ENCODE measurements around the gene PPOX. TPM values are rescaled to one million over a fixed set of nuclear protein-coding genes. Genes with fewer than 3 reads are reported as not detected.

PPOX gene
- total RNA-seq (2022; extraction: Qiagen RNA extraction) = 12.7 to 17.2 TPM (median 16.4 TPM) in 5 replicates

GRCh38 chr1:161165742-161166668, at the start of gene PPOX:
TSS of gene PPOX (plus strand) at chr1:161166426. CDS start at chr1:161166848, 422 bp downstream.

GRCh38 chr1:161117759-161118581, 48.3 kb upstream of the PPOX start, which contains the start of the genes NIT1 and PFDN2:
TSS of gene NIT1 (plus strand) at chr1:161118105. CDS start at chr1:161118177, 72 bp downstream.
TSS of gene PFDN2 (minus strand) at chr1:161118037. CDS start at chr1:161118026, 11 bp downstream.

GRCh38 chr1:161132410-161133219, 33.6 kb upstream of the PPOX start, which contains the start of gene DEDD:
TSS of gene DEDD (minus strand) at chr1:161132667. CDS start at chr1:161124462, 8,205 bp downstream.

GRCh38 chr1:161153682-161154337, 12.4 kb upstream of the PPOX start, which contains the start of gene UFC1:
TSS of gene UFC1 (plus strand) at chr1:161153978. CDS start at chr1:161153998, 20 bp downstream.

GRCh38 chr1:161159087-161159912, 6.9 kb upstream of the PPOX start, which contains the start of gene USP21:
TSS of gene USP21 (plus strand) at chr1:161159500. CDS start at chr1:161160641, 1,141 bp downstream.

GRCh38 chr1:161177112-161177935, 11.1 kb downstream of the PPOX start, which contains the start of gene B4GALT3:
TSS of gene B4GALT3 (minus strand) at chr1:161177507. CDS start at chr1:161176060, 1,447 bp downstream.

GRCh38 chr1:161198897-161199431, 32.7 kb downstream of the PPOX start, which contains the start of gene ADAMTS4:
TSS of gene ADAMTS4 (minus strand) at chr1:161199054. CDS start at chr1:161198627, 427 bp downstream.

GRCh38 chr1:161201836-161202712, 35.8 kb downstream of the PPOX start, which contains the start of gene NDUFS2:
TSS of gene NDUFS2 (plus strand) at chr1:161202367. CDS start at chr1:161202386, 19 bp downstream.

GRCh38 chr1:161215076-161215475, 48.9 kb downstream of the PPOX start, which contains the start of gene FCER1G:
TSS of gene FCER1G (plus strand) at chr1:161215295. CDS start at chr1:161215322, 27 bp downstream.

Other genes starting within 250 kb of the PPOX start
- gene ITLN2, start 211.6 kb upstream of the PPOX start, total RNA-seq (2022; extraction: Qiagen RNA extraction) = 0.78 to 1.2 TPM (median 0.96 TPM) in 5 replicates
- 47.1 to 81.0 TPM (median 59.6 TPM) in 5 replicates for gene F11R, start 145.3 kb upstream of the PPOX start, total RNA-seq (2022; extraction: Qiagen RNA extraction)
- 0.36 to 0.44 TPM (median 0.39 TPM) in 4 of 5 replicates, not detected in the other for gene TSTD1, start 127.5 kb upstream of the PPOX start, total RNA-seq (2022; extraction: Qiagen RNA extraction)
- gene USF1, start 120.4 kb upstream of the PPOX start, total RNA-seq (2022; extraction: Qiagen RNA extraction) = 44.3 to 53.3 TPM (median 48.2 TPM) in 5 replicates
- gene ARHGAP30, start 96.5 kb upstream of the PPOX start, total RNA-seq (2022; extraction: Qiagen RNA extraction) = 0.05 to 0.15 TPM (median 0.12 TPM) in 5 replicates
- gene NECTIN4, start 76.9 kb upstream of the PPOX start, total RNA-seq (2022; extraction: Qiagen RNA extraction) = 1.00 to 2.2 TPM (median 2.0 TPM) in 5 replicates
- gene KLHDC9, start 68.1 kb upstream of the PPOX start, total RNA-seq (2022; extraction: Qiagen RNA extraction) = 1.5 to 2.6 TPM (median 1.9 TPM) in 5 replicates
- gene PFDN2, start 48.4 kb upstream of the PPOX start, total RNA-seq (2022; extraction: Qiagen RNA extraction) = 97.4 to 109 TPM (median 107 TPM) in 5 replicates
- gene NIT1, start 48.3 kb upstream of the PPOX start, total RNA-seq (2022; extraction: Qiagen RNA extraction) = 29.9 to 32.4 TPM (median 30.9 TPM) in 5 replicates
- gene DEDD, start 33.8 kb upstream of the PPOX start, total RNA-seq (2022; extraction: Qiagen RNA extraction) = 30.0 to 33.7 TPM (median 30.7 TPM) in 5 replicates
- 85.4 to 123 TPM (median 86.5 TPM) in 5 replicates for gene UFC1, start 12.4 kb upstream of the PPOX start, total RNA-seq (2022; extraction: Qiagen RNA extraction)
- 19.7 to 23.1 TPM (median 21.3 TPM) in 5 replicates for gene USP21, start 6.9 kb upstream of the PPOX start, total RNA-seq (2022; extraction: Qiagen RNA extraction)
- gene B4GALT3, start 11.1 kb downstream of the PPOX start, total RNA-seq (2022; extraction: Qiagen RNA extraction) = 22.6 to 25.6 TPM (median 24.1 TPM) in 5 replicates
- 0.02 to 0.18 TPM in 2 of 5 replicates, not detected in the others for gene ADAMTS4, start 32.6 kb downstream of the PPOX start, total RNA-seq (2022; extraction: Qiagen RNA extraction)
- gene NDUFS2, start 35.9 kb downstream of the PPOX start, total RNA-seq (2022; extraction: Qiagen RNA extraction) = 77.6 to 110 TPM (median 81.3 TPM) in 5 replicates
- 0.22 to 0.43 TPM (median 0.28 TPM) in 3 of 5 replicates, not detected in the others for gene FCER1G, start 48.9 kb downstream of the PPOX start, total RNA-seq (2022; extraction: Qiagen RNA extraction)
- 1.2 to 2.3 TPM in 2 of 5 replicates, not detected in the others for gene APOA2, start 57.2 kb downstream of the PPOX start, total RNA-seq (2022; extraction: Qiagen RNA extraction)
- gene TOMM40L, start 59.6 kb downstream of the PPOX start, total RNA-seq (2022; extraction: Qiagen RNA extraction) = 10.6 to 13.0 TPM (median 11.1 TPM) in 5 replicates
- not detected in 5 replicates for gene NR1I3, start 71.8 kb downstream of the PPOX start, total RNA-seq (2022; extraction: Qiagen RNA extraction)
- gene PCP4L1, start 92.3 kb downstream of the PPOX start, total RNA-seq (2022; extraction: Qiagen RNA extraction) = 0.09 to 0.17 TPM (median 0.12 TPM) in 4 of 5 replicates, not detected in the other
- 0.13 to 0.27 TPM (median 0.21 TPM) in 4 of 5 replicates, not detected in the other for gene MPZ, start 143.5 kb downstream of the PPOX start, total RNA-seq (2022; extraction: Qiagen RNA extraction)
- 244 to 267 TPM (median 250 TPM) in 5 replicates for gene SDHC, start 148.0 kb downstream of the PPOX start, total RNA-seq (2022; extraction: Qiagen RNA extraction)
- gene CFAP126, start 201.4 kb downstream of the PPOX start, total RNA-seq (2022; extraction: Qiagen RNA extraction) = 0.14 to 0.25 TPM (median 0.22 TPM) in 3 of 5 replicates, not detected in the others

Data from A549 treated with Hydrocortisone at 1 μM for 4 hours (cell line).